ENCODE results near the gene UQCR10. TPM values are rescaled to one million over a fixed set of nuclear protein-coding genes. Genes with fewer than 3 reads are reported as not detected.

UQCR10 gene
- total and polyA plus RNA-seq, 9 of the 15 experiments (the other 6 are each of a cell fraction or from before 2014, with no cell fraction given): 128 to 903 (median 163) TPM

GRCh38 chr22:29766632-29767170, 468 bp upstream of the UQCR10 start, which contains the start of gene ZMAT5 (continued):
- TF ChIP-seq ATF7 (IDR thresholded peaks at IDR 0.05): peak; percentile 57
- TF ChIP-seq MTA3 (IDR thresholded peaks at IDR 0.05; ENCODE audit: borderline replicate concordance): peak; percentile 31; the same call in 1 of the 2 replicates
- TF ChIP-seq RREB1 (CRISPR knock-in tag; IDR thresholded peaks at IDR 0.05): no peak
- TF ChIP-seq POLR2AphosphoS5 (IDR thresholded peaks at IDR 0.05; ENCODE audit: control insufficient read depth, insufficient read depth, low read depth, low read length): peak; percentile 41; the same call in 1 of the 2 replicates
- peak; percentile 57; the same call in 1 of the 2 replicates for TF ChIP-seq GABPA (tag; conservative IDR thresholded peaks at IDR 0.05; ENCODE audit: low read depth)
- TF ChIP-seq CREM (IDR thresholded peaks at IDR 0.05; ENCODE audit: low read depth): peak; percentile 88
- TF ChIP-seq TCF7 (IDR thresholded peaks at IDR 0.05; ENCODE audit: borderline replicate concordance): no peak
- TF ChIP-seq ZNF766 (CRISPR knock-in tag; conservative IDR thresholded peaks at IDR 0.05): peak; percentile 89
- TF ChIP-seq MTA2 (IDR thresholded peaks at IDR 0.05; ENCODE audit: low read depth): no peak
